HG03520 (cell line): ENCODE data around the gene RPS6KC1.
"Not testable (repeated sequence)": the region's sequence is repeated elsewhere in the genome, so short reads cannot be mapped to it uniquely, and the experiment has no call there.

Experiments used
- ATAC-seq: cut with Tn5 transposase; IDR thresholded peaks from one replicate; pipeline ENCODE4 v1.9.1; 2021; ENCODE audit warnings: mild to moderate bottlenecking, moderate library complexity; ENCODE audit not compliant: unreplicated experiment

The RPS6KC1 gene

DNA sequence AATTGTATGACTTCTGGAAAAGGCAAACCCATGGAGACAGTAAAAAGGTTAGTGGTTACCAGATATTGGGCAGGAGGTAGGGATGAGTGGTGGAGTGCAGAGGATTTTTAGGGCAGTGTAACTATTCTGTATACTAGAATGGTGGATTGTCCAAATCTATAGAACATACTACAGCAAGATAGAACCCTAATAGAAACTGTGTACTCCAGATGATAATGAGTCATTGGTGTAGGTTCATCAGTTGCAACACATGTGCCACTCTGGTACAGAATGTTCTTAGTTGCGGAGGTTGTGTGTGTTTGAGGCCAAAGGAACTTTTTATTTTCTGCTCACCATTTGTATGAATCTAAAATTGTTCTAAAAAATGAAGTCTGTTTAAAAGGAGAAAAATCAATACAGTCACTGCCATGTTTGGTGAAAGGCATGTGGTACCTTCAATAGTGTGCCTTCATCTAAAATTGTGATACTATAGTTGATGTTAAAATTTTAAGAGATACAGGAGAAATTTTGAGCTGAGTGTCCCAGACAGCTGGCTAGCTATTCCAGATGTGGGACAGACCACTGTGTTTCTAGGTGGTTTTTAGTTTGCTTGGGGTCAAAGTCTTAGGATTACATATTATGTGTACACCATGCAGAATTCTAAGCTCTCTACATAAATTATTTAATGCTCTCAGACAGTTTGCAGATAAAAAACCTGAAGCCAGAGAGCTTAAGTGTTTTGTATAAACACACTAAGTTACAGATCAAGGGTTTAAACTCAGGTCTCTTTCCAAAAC lies 150.5 kb downstream of the RPS6KC1 start:
- no peak for ATAC-seq

- no peak for ATAC-seq
Measured at GRCh38 chr1:213211201-213211600, 160.2 kb downstream of the RPS6KC1 start.

GRCh38 chr1:213219076-213219475 lies 168.0 kb downstream of the RPS6KC1 start:
- not testable (repeated sequence) for ATAC-seq

DNA sequence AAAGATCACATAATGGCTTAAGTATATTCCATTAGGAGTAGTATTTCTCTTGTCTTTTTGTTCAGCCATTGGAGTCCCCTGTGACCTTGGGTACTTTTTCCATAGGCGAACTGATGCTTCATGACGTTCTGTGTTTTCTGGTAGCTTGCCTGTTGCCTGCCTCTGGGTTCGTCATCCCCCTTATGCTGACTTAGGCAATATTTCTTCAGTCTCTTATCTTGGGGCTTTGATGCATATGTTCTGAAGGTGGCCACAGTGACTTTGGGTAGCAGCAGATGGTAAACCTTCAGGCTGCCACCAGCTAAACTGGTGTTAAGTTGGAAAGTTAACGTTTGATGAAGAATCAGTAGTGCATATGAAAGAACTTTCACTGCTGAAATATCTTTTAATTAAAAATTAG lies 170.2 kb downstream of the RPS6KC1 start:
- no peak for ATAC-seq

DNA sequence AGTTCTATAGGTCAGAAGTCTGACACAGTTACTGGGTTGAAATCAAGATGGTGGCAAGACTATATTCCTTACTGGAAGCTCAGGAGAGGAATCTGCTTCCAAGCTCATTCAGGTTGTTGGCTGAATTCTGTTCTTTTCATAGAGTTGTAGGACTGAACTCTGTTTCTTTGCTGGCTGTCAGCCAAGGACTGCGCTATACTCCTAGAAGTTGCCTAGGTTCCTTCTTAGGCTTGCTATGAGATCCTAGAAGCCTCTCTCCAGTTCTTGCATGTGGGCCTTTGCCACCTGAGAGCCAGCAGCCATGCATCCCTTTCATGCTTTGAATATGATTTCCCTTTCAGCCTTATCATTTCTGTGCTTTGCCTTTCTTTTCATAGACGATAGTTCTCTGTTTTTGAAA lies 176.4 kb downstream of the RPS6KC1 start:
- ATAC-seq = no peak

DNA sequence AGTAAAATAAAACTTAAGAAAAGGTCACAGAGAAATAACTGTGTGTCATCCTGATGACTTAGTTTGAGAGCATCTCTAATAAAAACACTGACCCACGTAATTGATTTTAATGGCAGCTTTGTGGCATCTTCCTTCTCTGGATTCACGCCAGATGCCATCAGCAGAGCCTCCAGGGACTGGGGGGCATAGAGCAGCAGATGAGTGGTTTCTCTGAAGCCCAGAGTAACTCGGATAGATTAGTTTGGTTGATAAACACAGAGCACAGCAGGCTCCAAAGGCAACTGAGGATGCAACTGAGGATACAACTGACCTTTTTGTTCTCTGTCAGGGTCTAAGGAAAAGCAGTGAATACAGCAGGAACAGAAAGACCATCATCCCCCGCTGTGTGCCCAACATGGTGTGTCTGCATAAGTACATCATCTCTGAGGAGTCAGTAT lies 180.8 kb downstream of the RPS6KC1 start:
- no peak for ATAC-seq

- ATAC-seq = no peak
Measured at GRCh38 chr1:213242883-213243282, 191.8 kb downstream of the RPS6KC1 start.

DNA sequence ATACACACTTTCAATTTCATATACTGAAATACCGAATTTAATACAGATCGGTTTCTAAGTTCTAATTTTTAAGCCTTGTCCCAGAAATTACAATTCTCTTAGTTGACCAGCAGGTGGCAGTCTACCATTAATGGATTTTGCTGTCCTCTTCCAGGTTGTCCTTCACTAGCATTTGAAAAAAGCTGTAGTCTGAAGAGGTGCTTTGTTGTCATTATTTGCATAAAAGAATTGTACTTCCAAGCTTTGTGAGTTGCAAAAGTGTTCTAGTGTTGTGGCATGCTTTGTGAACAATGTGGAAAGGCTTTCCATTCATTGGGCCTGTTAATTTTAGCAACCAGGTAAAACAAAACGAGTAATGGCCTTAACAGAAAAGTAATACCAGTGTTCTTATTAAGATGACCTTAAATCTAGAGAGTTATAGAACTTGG lies 193.6 kb downstream of the RPS6KC1 start:
- no peak for ATAC-seq

GRCh38 chr1:213245260-213245910 lies 194.3 kb downstream of the RPS6KC1 start:
- ATAC-seq = no peak

DNA sequence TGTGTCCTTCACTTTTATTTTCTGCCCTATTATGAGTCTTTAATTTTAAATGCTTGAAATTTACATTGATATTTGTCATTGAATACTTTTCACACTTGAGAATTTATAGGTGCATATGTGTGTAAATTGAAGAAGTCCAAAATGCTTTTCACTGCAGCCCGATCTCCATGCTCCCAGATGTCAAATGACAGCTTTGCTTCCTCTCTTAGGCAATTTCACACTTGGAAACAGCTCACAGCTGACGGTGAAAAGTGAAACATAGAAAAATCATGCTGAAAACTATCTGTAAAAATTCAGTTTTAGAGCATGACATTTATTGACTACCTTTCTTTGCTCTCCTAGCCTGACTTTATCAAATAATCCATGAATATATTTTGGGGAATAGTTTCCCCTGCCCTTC lies 196.0 kb downstream of the RPS6KC1 start:
- no peak for ATAC-seq

DNA sequence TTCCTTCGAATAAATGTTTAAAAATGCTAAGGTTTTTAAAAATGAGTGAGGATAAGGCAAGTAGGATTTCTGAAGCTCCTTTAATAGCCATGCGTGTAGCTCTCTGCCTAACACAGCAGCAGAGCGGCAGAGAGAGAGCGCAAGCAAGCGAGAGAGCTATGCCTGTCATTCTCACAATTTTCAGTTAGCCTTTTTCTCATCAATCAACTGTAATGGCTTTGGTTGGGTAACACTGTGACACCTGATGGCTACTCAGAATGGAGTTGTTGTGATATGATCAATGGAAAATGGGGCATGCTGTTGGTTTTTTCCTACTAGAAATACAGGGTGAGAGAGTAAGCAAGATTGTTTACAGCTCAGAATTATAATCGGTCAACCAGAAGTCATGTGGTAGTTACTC lies 198.4 kb downstream of the RPS6KC1 start:
- no peak for ATAC-seq

DNA sequence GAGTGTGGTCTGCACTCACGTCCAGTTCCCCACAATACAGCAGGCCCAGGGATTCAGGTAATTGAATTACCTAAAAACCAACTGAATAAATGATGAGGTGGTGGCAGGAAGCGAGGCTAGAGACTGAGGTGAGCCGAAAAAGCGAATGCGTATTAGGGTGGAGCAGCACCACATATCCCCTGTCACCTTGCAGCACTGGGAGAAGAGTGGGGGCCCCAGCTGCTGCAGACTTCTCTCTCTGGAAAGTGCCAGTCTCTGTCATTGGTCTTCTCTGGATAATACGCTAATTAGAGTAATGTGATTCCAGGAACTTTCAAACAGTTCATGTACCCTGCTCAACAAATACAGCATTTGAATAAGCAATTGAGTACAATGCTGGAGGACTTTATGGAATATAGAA lies 199.0 kb downstream of the RPS6KC1 start:
- no peak for ATAC-seq

DNA sequence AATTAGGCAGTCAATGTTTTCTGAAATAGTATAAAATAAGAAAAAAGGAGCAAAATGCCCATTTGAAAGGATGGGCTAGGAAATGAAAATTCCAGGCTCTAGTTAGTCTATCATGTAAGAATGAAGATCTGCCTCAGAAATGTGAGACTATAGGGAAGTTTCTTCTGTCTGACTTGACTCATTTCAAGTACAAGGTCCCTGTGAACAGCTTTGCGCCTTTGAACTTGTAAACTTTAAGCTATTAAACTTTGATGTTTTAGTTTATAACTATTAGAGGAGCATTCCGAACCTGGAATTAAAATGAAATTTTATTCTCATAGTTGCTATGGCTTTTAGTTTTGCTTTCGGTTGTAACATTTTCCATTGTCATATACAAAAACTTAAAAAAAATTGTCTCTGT lies 199.4 kb downstream of the RPS6KC1 start:
- ATAC-seq = no peak

DNA sequence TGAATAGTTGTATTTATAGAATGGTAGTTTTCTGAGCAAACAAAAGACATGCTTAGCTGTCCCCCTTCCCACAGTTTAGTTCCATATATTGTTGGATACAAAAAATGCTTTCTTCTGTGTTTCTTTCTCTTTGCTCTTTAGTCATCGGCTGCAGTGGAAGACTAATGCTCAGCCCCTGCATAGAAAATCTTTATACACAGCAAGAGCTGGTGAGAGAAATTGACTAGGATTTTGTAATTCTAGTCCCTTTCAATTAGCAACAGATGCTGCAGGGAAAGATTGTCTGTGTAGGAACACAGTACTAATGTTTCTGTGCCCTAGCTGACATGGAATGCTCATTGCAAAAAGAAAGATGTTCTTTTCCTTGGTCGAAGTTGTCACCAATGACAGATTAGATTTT lies 200.9 kb downstream of the RPS6KC1 start:
- ATAC-seq = no peak

GRCh38 chr1:213256438-213257087 lies 205.5 kb downstream of the RPS6KC1 start:
- peak; percentile 86 for ATAC-seq

- no peak for ATAC-seq
Measured at GRCh38 chr1:213260311-213261075, 209.5 kb downstream of the RPS6KC1 start.

DNA sequence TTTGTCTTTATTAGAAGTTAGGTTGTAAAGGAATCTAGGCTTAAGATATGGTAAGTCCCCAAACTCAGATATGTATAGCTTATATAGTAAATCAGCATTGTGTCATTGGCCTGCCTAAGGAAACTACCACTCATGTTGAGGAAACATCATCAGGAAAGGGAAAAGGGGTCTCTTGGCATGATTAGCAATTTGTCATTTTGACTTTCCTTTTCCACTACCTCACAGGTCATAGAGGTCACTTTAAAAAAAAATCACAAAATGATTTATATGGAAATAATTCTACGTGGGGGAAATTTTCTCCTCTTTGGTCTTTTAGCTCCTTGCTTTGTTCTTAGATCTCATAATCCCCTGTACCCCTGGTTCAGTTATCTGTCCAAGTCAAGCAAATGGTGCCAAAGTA lies 213.5 kb downstream of the RPS6KC1 start:
- ATAC-seq = no peak

DNA sequence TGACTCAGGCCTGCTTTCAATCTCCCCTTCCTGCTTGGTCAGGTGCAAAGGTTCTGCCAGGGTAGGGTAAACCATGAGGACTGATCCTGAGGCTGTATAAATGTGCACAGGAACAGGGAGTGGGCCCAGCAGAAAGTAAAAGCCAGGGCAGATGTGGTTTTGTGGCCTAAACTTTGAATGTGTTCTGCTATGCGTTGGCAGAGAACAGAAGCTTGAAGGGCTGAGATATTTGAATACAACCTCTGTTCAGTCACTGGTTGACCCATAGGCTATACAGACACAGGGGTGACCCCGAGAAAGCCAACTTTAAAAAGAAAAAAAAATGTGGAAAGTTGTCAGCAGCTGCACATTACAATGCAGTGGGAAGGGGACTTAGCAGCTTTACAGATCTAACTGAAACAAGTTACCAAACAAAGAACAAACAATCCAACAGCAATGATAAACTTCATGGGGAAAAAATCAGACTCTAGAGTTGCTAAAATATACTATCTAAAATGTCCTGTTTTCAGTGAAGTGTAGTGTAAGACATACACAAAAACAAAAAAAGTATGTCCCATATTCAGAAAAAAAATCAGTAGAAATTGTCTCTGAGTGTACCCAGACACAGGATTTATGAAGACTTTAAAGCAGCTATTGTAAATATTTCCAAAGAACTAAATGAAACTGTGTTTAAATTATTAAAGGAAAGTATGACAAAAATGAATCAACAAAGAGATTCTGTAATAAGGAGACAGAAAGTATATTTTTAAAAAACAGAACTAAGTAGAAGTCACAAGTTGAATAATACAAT lies 216.1 kb downstream of the RPS6KC1 start:
- no peak for ATAC-seq

GRCh38 chr1:213268221-213268620 lies 217.2 kb downstream of the RPS6KC1 start:
- no peak for ATAC-seq

- no peak for ATAC-seq
Measured at GRCh38 chr1:213269829-213270228, 218.8 kb downstream of the RPS6KC1 start.
